GM19035 (cell line): ENCODE results near the gene NABP1.
"Not testable (repeated sequence)": the region's sequence is repeated elsewhere in the genome, so short reads cannot be mapped to it uniquely, and the experiment has no call there.

Source experiments
- ATAC-seq: cut with Tn5 transposase; IDR thresholded peaks from one replicate; pipeline ENCODE4 v1.9.1; 2021; ENCODE audit not compliant: unreplicated experiment

NABP1 gene

GRCh38 chr2:191677646-191678436, at the start of gene NABP1:
Gene NABP1 (plus strand): TSS chr2:191678136. CDS start chr2:191678615, 479 bp downstream.
- peak; percentile 60 for ATAC-seq

- ATAC-seq, result no peak
Observed at GRCh38 chr2:191629001-191629453, 48.9 kb upstream of the NABP1 start.

- ATAC-seq, result no peak
Observed at GRCh38 chr2:191629976-191630712, 47.8 kb upstream of the NABP1 start.

GRCh38 chr2:191631754-191632153, 46.2 kb upstream of the NABP1 start:
- ATAC-seq, result no peak

GRCh38 chr2:191632426-191632825, 45.5 kb upstream of the NABP1 start:
- ATAC-seq, result no peak

GRCh38 chr2:191634791-191635190, 43.1 kb upstream of the NABP1 start:
- ATAC-seq, result no peak

- peak; percentile 86 for ATAC-seq
Observed at GRCh38 chr2:191635333-191636234, 42.4 kb upstream of the NABP1 start.

- ATAC-seq, result no peak
Observed at GRCh38 chr2:191636235-191636543, 41.7 kb upstream of the NABP1 start.

GRCh38 chr2:191636586-191636985, 41.4 kb upstream of the NABP1 start:
- no peak for ATAC-seq

GRCh38 chr2:191637182-191638078, 40.5 kb upstream of the NABP1 start:
- ATAC-seq, result peak; percentile 69

GRCh38 chr2:191638079-191638801, 39.7 kb upstream of the NABP1 start:
- ATAC-seq, result peak; percentile 23

GRCh38 chr2:191638802-191639172, 39.1 kb upstream of the NABP1 start:
- ATAC-seq, result no peak

GRCh38 chr2:191641609-191642008, 36.3 kb upstream of the NABP1 start:
- no peak for ATAC-seq

- ATAC-seq, result no peak
Observed at GRCh38 chr2:191642541-191642940, 35.4 kb upstream of the NABP1 start.

- no peak for ATAC-seq
Observed at GRCh38 chr2:191643429-191643828, 34.5 kb upstream of the NABP1 start.

- not testable (repeated sequence) for ATAC-seq
Observed at GRCh38 chr2:191644613-191645012, 33.3 kb upstream of the NABP1 start.

GRCh38 chr2:191645032-191645431, 32.9 kb upstream of the NABP1 start:
- no peak for ATAC-seq

GRCh38 chr2:191645434-191646162, 32.3 kb upstream of the NABP1 start:
- no peak for ATAC-seq
